ENCODE measurements around the gene ACTL6A. TPM values are rescaled to one million over a fixed set of nuclear protein-coding genes. Genes with fewer than 3 reads are reported as not detected.
A peak's percentile ranks its signal among the peaks of the same experiment; 100 is the strongest.

The ACTL6A gene
- total and polyA plus RNA-seq, 2 of the 4 experiments (the other 2 are of a cell fraction) = 48.3 to 70.1 TPM

DNA sequence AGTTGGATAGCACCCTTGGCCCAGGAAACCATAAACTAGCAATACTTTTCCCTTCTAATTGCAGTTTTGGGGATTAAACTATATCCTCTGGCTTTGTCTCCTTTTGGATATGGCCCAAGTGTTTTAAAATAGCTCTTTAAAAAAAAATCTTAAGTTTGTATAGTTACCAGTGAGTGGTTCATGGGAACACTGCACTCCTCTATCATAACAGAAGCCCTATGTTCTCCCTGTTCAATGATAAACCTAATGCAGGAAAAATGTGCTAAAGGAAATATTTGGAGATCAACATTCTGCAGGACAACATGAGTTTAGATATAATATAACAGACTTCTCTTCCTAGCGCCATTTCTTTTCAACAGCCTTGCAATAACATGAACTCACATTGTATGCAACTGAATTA lies 28.6 kb downstream of the ACTL6A start:
- Histone ChIP-seq H3K4ac (ENCODE audit: low read depth, low read length) (no peak overlapping the region), H2BK15ac (ENCODE audit: low read depth, low read length) (no peak overlapping the region), H4K5ac (ENCODE audit: low read depth, low read length) (no peak overlapping the region), H2AK9ac (replicated peaks; ENCODE audit: low read depth, low read length, poor library complexity) (no peak overlapping the region), H3K4me1 (ENCODE audit: control insufficient read depth, insufficient read depth, low read length) (peaks cover 2% of the 10 kb centered on the region; the same call in 1 of the 2 replicates), H3K18ac (ENCODE audit: low read depth, low read length) (no peak overlapping the region), H4K20me1 (ENCODE audit: insufficient read depth, low read length) (no peaks in the 10 kb centered on the region; the same call in 1 of the 2 replicates), H2BK20ac (ENCODE audit: low read depth, low read length) (no peak overlapping the region), H3K36me3 (ENCODE audit: control insufficient read depth, insufficient read depth, low read length) (peaks cover 30% of the 10 kb centered on the region), H4K8ac (ENCODE audit: low read depth in 2 of 2, low read length in 2 of 2) (no peak overlapping the region), H3K27ac (ENCODE audit: insufficient read depth, low read length) (peak overlapping the region; percentile 82; the same call in 1 of the 2 replicates), H3K9ac (ENCODE audit: low read depth, low read length) (no peak overlapping the region), H2AK5ac (ENCODE audit: low read depth, low read length) (no peak overlapping the region), H3K14ac (replicated peaks; ENCODE audit: low read depth, low read length) (no peak overlapping the region), H2BK120ac (ENCODE audit: low read depth, low read length) (no peak overlapping the region), H2AFZ (replicated peaks; ENCODE audit: low read length, poor library complexity) (no peak overlapping the region), H3K27me3 (ENCODE audit: control insufficient read depth, insufficient read depth, low read length) (no peaks in the 10 kb centered on the region), H3K9me3 (ENCODE audit: control insufficient read depth, insufficient read depth, low read length) (no peaks in the 10 kb centered on the region), H3K4me2 (ENCODE audit: low read depth, low read length) (no peak overlapping the region; the same call in 1 of the 2 replicates), H3K79me1 (ENCODE audit: low read depth in 1 of 2, low read length in 2 of 2) (peaks cover 1 to 4% of the 10 kb centered on the region in 2 experiments; a peak in 2 of 4 replicates), H2BK5ac (ENCODE audit: low read depth, low read length, poor library complexity, severe bottlenecking) (no peak overlapping the region), H3K9me1 (ENCODE audit: insufficient read depth, low read length) (peaks cover 3% of the 10 kb centered on the region; the same call in 1 of the 2 replicates), H3K4me3 (ENCODE audit: insufficient read depth, low read depth, low read length) (no peak overlapping the region), H4K91ac (ENCODE audit: insufficient read depth, low read depth, low read length) (no peak overlapping the region), H3K23ac (ENCODE audit: low read depth, low read length) (no peak overlapping the region), H3K56ac (ENCODE audit: extremely low read depth, insufficient read depth, low read length) (no peak overlapping the region)
- DNase-seq = peak; percentile 65
- dilution Hi-C loops (cut with HindIII; ENCODE audit: low sequenced_read_pairs, unreplicated experiment) (no loop called here), in situ Hi-C loops (cut with MboI; ENCODE audit: low sequenced_read_pairs) (loop anchor here (25.0 kb wide), 1 partner anchor 1371 kb away; no protein-coding TSS in a partner anchor), intact Hi-C loops (cut with micrococcal nuclease) (no loop called here)
- TF ChIP-seq FOS (IDR thresholded peaks at IDR 0.05; ENCODE audit: low read depth, low read length) (no peak), RAD21 (IDR thresholded peaks at IDR 0.05; ENCODE audit: low read length) (no peak), MAFK (IDR thresholded peaks at IDR 0.05; ENCODE audit: low read depth, low read length) (no peak), CHD1 (IDR thresholded peaks at IDR 0.05; ENCODE audit: low read depth, low read length) (no peak), CTCF (conservative IDR thresholded peaks at IDR 0.05; ENCODE audit: low read depth, low read length) (no peak), USF2 (IDR thresholded peaks at IDR 0.05; ENCODE audit: low read depth, low read length) (no peak)
- WGBS, 2 experiments (ENCODE audit: extremely low coverage in 2 of 2, insufficient read length in 1 of 2) = no CpG with 5 or more reads among the region's 1 CpG
- POLR2A ChIA-PET (ENCODE audit: unreplicated experiment) = no interaction called here
- peak; percentile 91 for ATAC-seq (ENCODE audit: low read depth)
- CTCF ChIA-PET = interaction anchor here (0.6 kb wide), 1 partner anchor 50 kb away, joined by 9 read pairs; no protein-coding TSS in a partner anchor
- BruUV-seq (replicated peaks) = no TSS peak

All from IMR-90 (cell line).